SJCRH30 (cell line): ENCODE data around the gene CEP152. TPM values are rescaled to one million over a fixed set of nuclear protein-coding genes. Genes with fewer than 3 reads are reported as not detected.
"Not testable (repeated sequence)": the region's sequence is repeated elsewhere in the genome, so short reads cannot be mapped to it uniquely, and the experiment has no call there.

Experiments
- DNase-seq, 2 experiments: peaks; one replicate each; pipeline ENCODE4 v3.0.0-alpha.2; 2015 to 2020
- H3K27ac ChIP-seq: fragments of 250-450 bp; sonication (Bioruptor Pico); 2 replicates; pipeline ENCODE4 v1.5.1; 2020; ENCODE audit warnings: mild to moderate bottlenecking, moderate library complexity
- H3K27me3 ChIP-seq: fragments of 250-450 bp; sonication (Bioruptor Pico); 2 replicates; pipeline ENCODE4 v1.5.1; 2020; ENCODE audit warnings: mild to moderate bottlenecking, moderate library complexity
- H3K36me3 ChIP-seq: fragments of 250-450 bp; sonication (Bioruptor Pico); 2 replicates; pipeline ENCODE4 v1.5.1; 2020; ENCODE audit warnings: mild to moderate bottlenecking, moderate library complexity
- H3K4me1 ChIP-seq: fragments of 250-450 bp; sonication (Bioruptor Pico); 2 replicates; pipeline ENCODE4 v1.5.1; 2020; ENCODE audit warnings: mild to moderate bottlenecking, moderate library complexity
- H3K4me3 ChIP-seq: fragments of 250-450 bp; sonication (Bioruptor Pico); 2 replicates; pipeline ENCODE4 v1.5.1; 2020; ENCODE audit warnings: mild to moderate bottlenecking, moderate library complexity
- H3K9me3 ChIP-seq: fragments of 250-450 bp; sonication (Bioruptor Pico); replicated peaks from 2 replicates; pipeline ENCODE4 v1.5.1; 2020; ENCODE audit warnings: mild to moderate bottlenecking, moderate library complexity
- total RNA-seq: library from RNA; depleted of rRNA; stranded (reverse); fragments of >200 nt; shearing (Covaris generic); gene quantifications from 2 replicates; pipeline ENCODE4 v1.2.3, GENCODE V29; 2014; rRNA removed

CEP152 gene, protein sequence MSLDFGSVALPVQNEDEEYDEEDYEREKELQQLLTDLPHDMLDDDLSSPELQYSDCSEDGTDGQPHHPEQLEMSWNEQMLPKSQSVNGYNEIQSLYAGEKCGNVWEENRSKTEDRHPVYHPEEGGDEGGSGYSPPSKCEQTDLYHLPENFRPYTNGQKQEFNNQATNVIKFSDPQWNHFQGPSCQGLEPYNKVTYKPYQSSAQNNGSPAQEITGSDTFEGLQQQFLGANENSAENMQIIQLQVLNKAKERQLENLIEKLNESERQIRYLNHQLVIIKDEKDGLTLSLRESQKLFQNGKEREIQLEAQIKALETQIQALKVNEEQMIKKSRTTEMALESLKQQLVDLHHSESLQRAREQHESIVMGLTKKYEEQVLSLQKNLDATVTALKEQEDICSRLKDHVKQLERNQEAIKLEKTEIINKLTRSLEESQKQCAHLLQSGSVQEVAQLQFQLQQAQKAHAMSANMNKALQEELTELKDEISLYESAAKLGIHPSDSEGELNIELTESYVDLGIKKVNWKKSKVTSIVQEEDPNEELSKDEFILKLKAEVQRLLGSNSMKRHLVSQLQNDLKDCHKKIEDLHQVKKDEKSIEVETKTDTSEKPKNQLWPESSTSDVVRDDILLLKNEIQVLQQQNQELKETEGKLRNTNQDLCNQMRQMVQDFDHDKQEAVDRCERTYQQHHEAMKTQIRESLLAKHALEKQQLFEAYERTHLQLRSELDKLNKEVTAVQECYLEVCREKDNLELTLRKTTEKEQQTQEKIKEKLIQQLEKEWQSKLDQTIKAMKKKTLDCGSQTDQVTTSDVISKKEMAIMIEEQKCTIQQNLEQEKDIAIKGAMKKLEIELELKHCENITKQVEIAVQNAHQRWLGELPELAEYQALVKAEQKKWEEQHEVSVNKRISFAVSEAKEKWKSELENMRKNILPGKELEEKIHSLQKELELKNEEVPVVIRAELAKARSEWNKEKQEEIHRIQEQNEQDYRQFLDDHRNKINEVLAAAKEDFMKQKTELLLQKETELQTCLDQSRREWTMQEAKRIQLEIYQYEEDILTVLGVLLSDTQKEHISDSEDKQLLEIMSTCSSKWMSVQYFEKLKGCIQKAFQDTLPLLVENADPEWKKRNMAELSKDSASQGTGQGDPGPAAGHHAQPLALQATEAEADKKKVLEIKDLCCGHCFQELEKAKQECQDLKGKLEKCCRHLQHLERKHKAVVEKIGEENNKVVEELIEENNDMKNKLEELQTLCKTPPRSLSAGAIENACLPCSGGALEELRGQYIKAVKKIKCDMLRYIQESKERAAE (N-terminal part only)
- 23.1 and 31.8 TPM in 2 replicates for total RNA-seq

DNA sequence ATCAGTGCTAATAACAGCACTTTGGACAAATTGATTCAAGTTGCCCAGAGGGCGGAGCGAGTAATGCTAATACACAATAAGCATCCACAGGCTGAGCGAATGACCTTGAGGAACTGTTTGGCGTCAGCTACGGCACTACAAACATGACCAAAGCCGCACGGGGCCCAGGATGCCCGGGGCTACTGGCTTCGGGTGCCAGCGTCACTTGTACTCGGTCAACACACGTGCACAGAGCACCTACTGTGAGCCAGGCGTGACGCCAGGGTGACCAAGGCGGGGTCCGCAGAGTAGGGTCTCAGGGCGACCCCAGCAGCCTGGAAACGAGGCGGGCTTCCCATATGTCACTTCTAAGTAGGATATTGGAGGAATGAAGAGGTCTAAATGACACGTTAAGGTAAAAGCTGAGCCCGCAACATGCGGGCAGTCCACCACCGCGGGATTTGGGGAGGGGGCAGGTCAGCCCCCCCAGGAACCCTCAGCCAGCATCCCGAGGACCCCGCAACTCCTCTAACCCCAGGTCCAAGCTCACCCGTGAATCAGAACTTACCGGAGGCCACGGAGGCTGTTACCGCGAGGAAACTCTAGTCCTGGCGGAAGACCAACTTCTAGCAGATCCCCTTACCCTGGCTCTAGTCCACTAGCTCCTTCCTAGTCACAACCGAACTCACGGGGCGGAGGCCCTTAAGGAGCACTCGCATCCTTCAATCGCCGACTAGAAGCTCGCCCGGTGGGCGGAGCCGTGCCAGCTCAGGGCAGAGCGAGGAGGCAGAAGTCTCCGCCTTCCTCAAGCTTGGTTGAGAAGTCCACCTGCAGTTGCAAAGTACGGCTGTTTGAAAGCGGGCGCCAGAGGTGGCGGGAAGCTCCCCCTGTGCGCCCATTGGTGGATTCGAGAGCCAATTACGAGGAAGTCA lies at the start of gene CEP152:
TSS of gene CEP152 (minus strand) at position 656 of the 911 bp plus-strand sequence. CDS start 5,420 bp downstream, outside the sequence.
- no peaks in the 10 kb centered on the region for H3K36me3 ChIP-seq
- H3K27ac ChIP-seq: peak within 1 kb of the TSS; percentile 78
- H3K4me1 ChIP-seq: no peaks in the 10 kb centered on the region; the same call in 1 of the 2 replicates
- H3K27me3 ChIP-seq: no peaks in the 10 kb centered on the region
- DNase-seq: peak; percentile 99
- H3K4me3 ChIP-seq: peak within 1 kb of the TSS; percentile 73
- no peaks in the 10 kb centered on the region for H3K9me3 ChIP-seq

DNA sequence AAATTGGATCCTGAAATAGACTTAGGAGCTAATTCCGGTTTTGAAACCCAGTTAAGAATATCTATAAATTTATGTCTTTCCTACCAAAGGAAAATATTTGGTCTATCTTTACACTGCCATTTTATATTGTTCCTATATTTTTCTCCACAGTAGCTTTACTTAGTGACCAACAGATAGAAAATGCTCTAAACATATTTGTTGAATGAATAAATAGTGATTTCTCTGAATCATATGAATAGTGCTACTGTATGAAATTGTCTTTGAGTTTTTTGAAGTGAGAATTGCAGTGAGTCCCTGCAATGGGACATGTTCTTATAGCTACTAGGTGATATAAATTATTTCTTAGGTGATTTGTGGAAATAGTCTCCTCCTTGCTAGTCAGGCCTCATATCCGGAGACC lies 48.6 kb upstream of the CEP152 start:
- Histone ChIP-seq H3K4me1 (peaks cover 30% of the 10 kb centered on the region), H3K27ac (no peak overlapping the region), H3K9me3 (no peaks in the 10 kb centered on the region), H3K36me3 (no peaks in the 10 kb centered on the region), H3K27me3 (no peaks in the 10 kb centered on the region), H3K4me3 (no peak overlapping the region)
- DNase-seq: no peak

DNA sequence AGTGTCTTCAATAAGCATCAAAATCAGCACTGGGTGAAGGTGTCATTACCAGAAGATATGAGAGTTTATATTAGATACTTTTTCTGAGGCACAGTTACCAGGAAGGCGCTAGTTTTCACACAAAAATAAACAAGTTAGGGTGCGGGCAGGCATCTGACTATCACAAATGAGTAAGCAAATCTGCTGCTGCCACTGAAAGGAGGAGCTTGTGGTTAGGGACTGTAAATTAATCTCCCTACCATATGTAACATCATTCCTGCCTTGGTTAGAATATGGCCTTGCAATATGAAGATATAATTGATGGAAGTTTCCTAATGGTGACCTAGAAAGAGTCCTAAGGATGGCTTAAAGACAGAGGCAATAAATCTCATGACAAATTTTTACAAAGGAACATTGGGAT lies 47.5 kb upstream of the CEP152 start:
- peak; percentile 17 to 38 for DNase-seq
- H3K36me3 ChIP-seq: no peaks in the 10 kb centered on the region
- no peaks in the 10 kb centered on the region for H3K9me3 ChIP-seq
- no peaks in the 10 kb centered on the region for H3K27me3 ChIP-seq
- H3K4me1 ChIP-seq: peaks cover 30% of the 10 kb centered on the region
- no peak overlapping the region for H3K27ac ChIP-seq
- H3K4me3 ChIP-seq: peak overlapping the region; percentile 10; the same call in 1 of the 2 replicates

DNA sequence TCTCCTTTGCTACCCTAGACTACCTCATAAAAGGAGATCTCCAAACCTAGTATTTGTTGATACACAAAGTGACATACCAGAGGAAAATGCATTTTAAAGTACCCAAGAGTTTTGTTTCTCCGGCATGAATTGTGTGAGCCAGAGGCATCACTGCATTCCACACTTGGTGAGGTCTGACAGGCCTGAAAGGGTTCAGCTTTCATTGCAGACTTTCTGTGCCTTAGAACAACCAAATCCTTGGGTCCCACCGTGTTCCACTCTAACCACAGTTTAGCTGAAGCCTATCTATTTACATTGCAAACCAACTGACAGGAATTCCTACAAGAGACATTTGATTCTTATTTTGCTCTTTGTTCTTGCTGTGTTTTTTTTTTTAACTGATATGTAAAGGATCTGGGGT lies 46.1 kb upstream of the CEP152 start:
- H3K27me3 ChIP-seq: no peaks in the 10 kb centered on the region
- no peak overlapping the region for H3K4me3 ChIP-seq
- DNase-seq: peak; percentile 45 to 73
- H3K36me3 ChIP-seq: no peaks in the 10 kb centered on the region
- H3K9me3 ChIP-seq: no peaks in the 10 kb centered on the region
- H3K27ac ChIP-seq: no peak overlapping the region
- peaks cover 30% of the 10 kb centered on the region for H3K4me1 ChIP-seq

DNA sequence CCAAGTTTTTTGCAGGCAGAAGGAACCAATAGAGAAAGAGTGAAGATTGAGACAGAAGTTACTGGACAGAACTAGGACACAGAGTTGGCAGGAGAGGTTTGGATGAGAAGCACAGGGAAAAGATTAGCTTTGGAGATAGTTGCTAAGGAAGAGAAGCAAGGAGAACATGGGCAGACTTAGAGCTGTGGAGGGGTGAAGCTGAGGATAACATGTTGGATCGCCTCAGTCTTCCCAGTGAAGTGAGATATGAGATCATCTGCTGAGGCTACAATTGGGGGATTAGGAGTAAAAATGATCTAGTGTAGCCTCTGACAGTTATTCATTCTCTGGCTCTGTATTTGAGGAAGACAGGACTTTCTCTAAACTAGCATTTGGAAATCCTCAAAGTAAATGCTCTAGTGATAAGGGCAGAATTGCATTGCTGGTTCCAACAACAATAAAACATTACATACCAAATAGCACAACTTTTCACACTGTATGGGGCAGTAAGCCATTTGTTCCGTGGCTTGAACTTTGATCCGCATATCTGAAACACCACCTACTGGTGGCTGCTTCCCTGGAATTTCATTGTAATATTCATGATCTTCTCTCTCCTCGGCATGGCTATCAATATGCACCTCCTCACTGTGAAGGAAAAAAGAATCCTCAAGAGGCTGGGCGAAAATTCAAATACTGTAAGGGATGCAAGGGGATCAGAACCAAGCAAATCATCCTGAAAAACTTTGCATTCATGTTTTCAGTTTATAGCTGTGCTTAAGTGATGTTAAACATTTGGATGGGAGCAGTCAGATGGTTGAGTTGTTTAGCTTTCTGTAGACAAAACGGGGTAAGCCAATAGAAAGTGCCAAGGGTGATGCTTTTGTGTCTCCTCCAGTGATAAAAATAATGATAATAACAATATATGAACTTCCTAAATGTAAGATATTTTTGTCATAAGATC lies 44.9 kb upstream of the CEP152 start:
- no peaks in the 10 kb centered on the region for H3K36me3 ChIP-seq
- H3K27me3 ChIP-seq: no peaks in the 10 kb centered on the region
- no peaks in the 10 kb centered on the region for H3K9me3 ChIP-seq
- H3K4me3 ChIP-seq: no peak overlapping the region
- H3K27ac ChIP-seq: no peak overlapping the region
- DNase-seq: peak; percentile 36 to 62
- H3K4me1 ChIP-seq: peaks cover 30% of the 10 kb centered on the region

DNA sequence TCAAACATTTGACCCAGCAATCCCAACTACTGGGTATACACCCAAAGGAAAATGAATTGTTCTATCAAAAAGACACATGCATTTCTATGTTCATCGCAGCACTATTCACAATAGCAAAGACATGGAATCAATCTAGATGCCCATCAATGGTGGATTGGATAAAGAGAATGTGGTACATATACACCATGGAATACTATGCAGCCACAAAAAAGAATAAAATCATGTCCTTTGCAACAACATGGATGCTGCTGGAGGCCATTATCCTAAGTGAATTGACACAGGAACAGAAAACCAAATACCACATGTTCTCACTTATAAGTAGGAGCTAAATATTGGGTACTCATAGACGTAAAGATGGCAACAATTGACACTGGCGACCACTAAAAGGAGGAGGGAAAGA lies 43.6 kb upstream of the CEP152 start:
- H3K4me1 ChIP-seq: peaks cover 30% of the 10 kb centered on the region
- not testable (repeated sequence) for DNase-seq, H3K4me3 ChIP-seq

DNA sequence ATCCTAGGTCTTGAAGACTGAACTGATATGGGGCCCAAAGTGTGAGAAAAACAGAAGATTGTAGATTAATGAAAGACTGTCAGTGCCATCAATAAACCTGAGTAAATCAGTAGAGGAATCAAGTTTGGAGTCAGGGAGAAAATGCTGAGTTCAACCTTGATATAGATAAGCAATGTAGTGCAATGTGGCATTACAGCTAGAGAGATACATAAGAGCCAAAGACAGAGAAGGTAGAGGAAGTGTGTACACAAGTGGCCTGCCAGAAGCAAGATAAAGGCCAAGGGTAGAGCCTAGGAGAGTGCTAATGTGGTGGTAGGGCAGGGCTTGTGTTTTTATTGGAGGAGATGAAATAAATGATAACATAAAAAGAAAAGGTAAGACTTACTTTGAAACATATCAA lies 41.1 kb upstream of the CEP152 start:
- Histone ChIP-seq H3K27ac (no peak overlapping the region), H3K4me1 (peaks cover 14% of the 10 kb centered on the region), H3K9me3 (no peaks in the 10 kb centered on the region), H3K27me3 (no peaks in the 10 kb centered on the region), H3K4me3 (no peak overlapping the region), H3K36me3 (no peaks in the 10 kb centered on the region)
- no peak for DNase-seq

More for the DNA sequence above, 43.6 kb upstream of the CEP152 start:
- not testable (repeated sequence) for H3K27me3 ChIP-seq, H3K36me3 ChIP-seq, H3K9me3 ChIP-seq, H3K27ac ChIP-seq

DNA sequence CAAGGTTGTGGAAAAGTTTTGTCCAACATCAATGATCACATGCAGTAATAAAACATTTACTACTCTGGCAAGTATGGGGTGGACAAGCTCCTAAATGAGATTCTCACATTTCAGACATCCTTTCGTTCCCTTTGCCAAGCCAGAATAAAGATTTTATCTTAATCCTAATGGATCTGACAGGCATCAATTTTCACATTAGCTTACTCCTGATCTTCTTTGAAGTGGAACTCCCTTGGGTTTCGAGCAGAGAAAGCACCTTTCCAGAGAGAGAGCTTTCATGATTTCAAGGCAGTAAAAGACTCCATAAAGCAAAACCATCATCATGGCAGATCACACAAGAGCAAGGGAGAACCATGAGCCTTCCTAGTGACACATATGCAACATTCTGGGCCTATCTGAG lies 39.8 kb upstream of the CEP152 start:
- no peak for DNase-seq
- no peak overlapping the region for H3K27ac ChIP-seq
- no peaks in the 10 kb centered on the region for H3K9me3 ChIP-seq
- H3K27me3 ChIP-seq: no peaks in the 10 kb centered on the region
- peaks cover 4% of the 10 kb centered on the region; the same call in 1 of the 2 replicates for H3K4me1 ChIP-seq
- no peak overlapping the region for H3K4me3 ChIP-seq
- no peaks in the 10 kb centered on the region for H3K36me3 ChIP-seq

DNA sequence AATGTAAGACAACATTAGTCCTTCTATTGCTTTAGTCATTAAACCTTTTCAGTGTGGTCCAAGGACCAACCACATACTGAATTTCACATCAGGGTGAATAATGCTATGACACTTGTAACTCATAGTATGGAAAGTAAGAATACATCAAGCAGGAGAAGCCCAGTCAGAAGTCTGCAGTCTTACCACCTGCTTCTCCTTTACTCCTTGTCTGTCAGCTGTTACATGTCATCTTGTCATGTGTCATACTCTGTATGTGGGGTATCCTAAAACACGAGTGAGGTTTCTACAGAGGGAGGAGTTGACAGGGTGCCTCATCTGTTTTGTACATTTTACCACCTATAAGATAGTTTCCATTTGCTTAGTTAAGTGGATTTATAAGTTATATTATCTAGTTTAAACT lies 34.3 kb upstream of the CEP152 start:
- peak in 1 of 2 experiments; percentile 14 for DNase-seq
- no peaks in the 10 kb centered on the region for H3K4me1 ChIP-seq

DNA sequence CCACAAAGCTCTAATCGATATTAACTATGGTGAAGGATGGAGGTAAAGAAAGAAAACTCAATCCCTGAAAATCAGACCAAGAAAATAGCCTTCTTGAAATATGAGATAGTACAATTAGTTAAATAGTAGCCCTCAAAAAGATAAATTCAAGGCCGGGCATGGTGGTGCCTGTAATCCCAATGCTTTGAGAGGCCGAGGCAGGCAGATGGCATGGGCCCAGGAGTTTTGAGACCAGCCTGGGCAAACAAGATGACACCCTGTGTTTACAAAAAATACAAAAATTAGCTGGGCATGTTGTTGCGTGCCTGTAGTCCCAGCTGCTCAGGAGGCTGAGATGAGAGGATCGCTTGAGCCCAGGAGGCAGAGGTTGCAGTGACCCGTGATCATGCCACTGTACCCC lies 31.6 kb upstream of the CEP152 start:
- Histone ChIP-seq H3K27ac (no peak overlapping the region), H3K27me3 (no peaks in the 10 kb centered on the region), H3K4me1 (no peaks in the 10 kb centered on the region), H3K36me3 (no peaks in the 10 kb centered on the region), H3K9me3 (no peaks in the 10 kb centered on the region), H3K4me3 (no peak overlapping the region)
- no peak for DNase-seq

More for the DNA sequence above, 34.3 kb upstream of the CEP152 start:
- Histone ChIP-seq H3K36me3 (no peaks in the 10 kb centered on the region), H3K27me3 (no peaks in the 10 kb centered on the region), H3K4me3 (no peak overlapping the region), H3K9me3 (no peaks in the 10 kb centered on the region), H3K27ac (no peak overlapping the region)

DNA sequence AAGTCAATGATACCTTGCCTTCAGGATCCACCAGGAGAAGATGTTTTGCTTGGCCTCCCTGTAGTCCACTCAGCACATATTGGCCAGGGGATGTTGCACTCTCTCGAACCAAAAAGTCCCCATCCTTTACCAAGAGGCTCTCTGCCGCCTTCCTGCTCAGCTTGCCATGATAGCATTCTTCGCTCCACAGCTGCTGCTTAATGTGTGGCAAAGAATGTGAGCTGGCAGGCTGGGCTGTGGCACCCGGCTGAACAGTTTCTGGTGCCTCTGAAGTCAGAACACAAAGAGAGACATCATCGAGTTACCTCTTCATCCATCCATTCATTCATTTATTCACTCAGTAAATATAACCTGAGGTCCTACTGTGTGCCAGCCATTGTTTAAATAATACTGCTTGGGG lies 23.9 kb upstream of the CEP152 start:
- no peak overlapping the region for H3K4me3 ChIP-seq
- H3K9me3 ChIP-seq: no peaks in the 10 kb centered on the region; the same call in 1 of the 2 replicates
- no peak for DNase-seq
- H3K4me1 ChIP-seq: no peaks in the 10 kb centered on the region
- H3K36me3 ChIP-seq: no peaks in the 10 kb centered on the region
- H3K27me3 ChIP-seq: no peaks in the 10 kb centered on the region
- H3K27ac ChIP-seq: no peak overlapping the region

DNA sequence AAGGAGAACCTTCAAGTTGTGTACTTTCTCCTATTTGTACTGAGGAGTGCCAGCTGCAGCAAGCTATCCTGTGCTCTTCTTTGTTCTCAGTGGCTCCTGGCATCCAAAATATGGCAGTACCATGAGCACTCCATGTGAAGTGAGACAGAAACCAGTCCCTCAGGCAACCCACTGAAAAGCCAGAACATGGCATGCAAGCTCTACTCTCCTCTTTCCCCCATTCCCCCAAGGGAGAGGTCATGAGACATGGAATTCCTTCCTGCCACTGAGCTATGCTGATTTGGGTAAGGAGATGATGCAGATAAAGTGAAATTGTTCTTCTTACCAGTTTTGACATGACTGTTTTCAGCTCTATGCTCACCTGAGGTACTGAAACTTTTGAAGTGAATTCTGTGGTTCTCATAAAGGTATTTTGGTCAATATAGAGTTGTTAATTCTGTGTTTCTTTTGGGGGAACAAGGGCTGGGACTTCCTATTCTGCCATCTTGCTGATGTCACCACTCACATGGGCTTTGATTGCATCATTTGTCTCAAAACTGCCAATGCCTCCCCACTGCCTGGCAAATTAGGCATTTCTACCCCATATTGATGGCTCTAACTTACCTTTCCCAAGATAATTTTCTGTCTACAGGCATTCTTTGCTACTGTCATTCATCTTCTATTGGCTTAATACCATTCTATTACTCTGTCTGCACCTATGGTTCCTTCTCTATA lies 22.8 kb upstream of the CEP152 start:
- H3K4me1 ChIP-seq: no peaks in the 10 kb centered on the region
- DNase-seq: no peak
- no peaks in the 10 kb centered on the region for H3K27me3 ChIP-seq
- H3K9me3 ChIP-seq: no peaks in the 10 kb centered on the region; the same call in 1 of the 2 replicates
- no peaks in the 10 kb centered on the region for H3K36me3 ChIP-seq
- H3K27ac ChIP-seq: no peak overlapping the region
- H3K4me3 ChIP-seq: no peak overlapping the region
